Lower leg skin (tissue), 4 donors: Measurements from ENCODE around the gene TBL3. TPM values are rescaled to one million over a fixed set of nuclear protein-coding genes. Genes with fewer than 3 reads are reported as not detected.

Experiments used
- DNase-seq, 2 donors: peaks; one replicate each; pipeline ENCODE4 v3.0.0-alpha.2; 2019; ENCODE audit warnings: low spot score in 2 of 2
- H3K4me3 ChIP-seq: fragments of 200-600 bp; sonication (generic); 2 replicates; pipeline ENCODE4 v1.5.1; 2017; ENCODE audit warnings: mild to moderate bottlenecking, low read depth; ENCODE audit not compliant: poor library complexity, severe bottlenecking
- POLR2A ChIP-seq, 2 donors: fragments of 450-650 bp; IDR thresholded peaks; one replicate each; pipeline ENCODE4 v1.6.1; 2016 to 2017; ENCODE audit warnings: antibody characterized with exemption in 2 of 2, mild to moderate bottlenecking in 1 of 2, moderate library complexity in 1 of 2
- WGBS, 2 donors: methylation state at CpG; one replicate each; pipeline ENCODE4 v1.1.5; 2018; 5-methylcytosine and 5-hydroxymethylcytosine counted together
- intact Hi-C: fragments of 100-400 bp; cut with DNase I; formaldehyde crosslinking; loops from one replicate; pipeline ENCODE4 v1.15.0; 2023; ENCODE audit warnings: low total_unique reads
- total RNA-seq, 4 donors: library from RNA; depleted of rRNA; stranded (reverse); fragments of >200 nt; gene quantifications; one replicate each; pipeline ENCODE4 v1.1.0, GENCODE V29; 2016
- TF ChIP-seq, protein P1 (sequence below), 3 donors: fragments of 450-650 bp; IDR thresholded peaks; one replicate each; pipeline ENCODE4 v1.5.1; 2016; ENCODE audit warnings: antibody characterized with exemption in 3 of 3, mild to moderate bottlenecking in 3 of 3, moderate library complexity in 2 of 3

TBL3 gene
- total RNA-seq, 4 donors from 2014 or later = 60.8 to 114 (median 83.7) TPM

- TF ChIP-seq, protein P1, sequence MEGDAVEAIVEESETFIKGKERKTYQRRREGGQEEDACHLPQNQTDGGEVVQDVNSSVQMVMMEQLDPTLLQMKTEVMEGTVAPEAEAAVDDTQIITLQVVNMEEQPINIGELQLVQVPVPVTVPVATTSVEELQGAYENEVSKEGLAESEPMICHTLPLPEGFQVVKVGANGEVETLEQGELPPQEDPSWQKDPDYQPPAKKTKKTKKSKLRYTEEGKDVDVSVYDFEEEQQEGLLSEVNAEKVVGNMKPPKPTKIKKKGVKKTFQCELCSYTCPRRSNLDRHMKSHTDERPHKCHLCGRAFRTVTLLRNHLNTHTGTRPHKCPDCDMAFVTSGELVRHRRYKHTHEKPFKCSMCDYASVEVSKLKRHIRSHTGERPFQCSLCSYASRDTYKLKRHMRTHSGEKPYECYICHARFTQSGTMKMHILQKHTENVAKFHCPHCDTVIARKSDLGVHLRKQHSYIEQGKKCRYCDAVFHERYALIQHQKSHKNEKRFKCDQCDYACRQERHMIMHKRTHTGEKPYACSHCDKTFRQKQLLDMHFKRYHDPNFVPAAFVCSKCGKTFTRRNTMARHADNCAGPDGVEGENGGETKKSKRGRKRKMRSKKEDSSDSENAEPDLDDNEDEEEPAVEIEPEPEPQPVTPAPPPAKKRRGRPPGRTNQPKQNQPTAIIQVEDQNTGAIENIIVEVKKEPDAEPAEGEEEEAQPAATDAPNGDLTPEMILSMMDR (IDR thresholded peaks at IDR 0.05) = no peak
- TF ChIP-seq POLR2A (IDR thresholded peaks at IDR 0.05) = no peak
- intact Hi-C loops = no loop called here
- no peak for DNase-seq
- 58 to 87% methylated on average over 15 to 32 of the region's 34 CpGs for WGBS, 2 donors
- H3K4me3 ChIP-seq = no peak overlapping the region
Observed at GRCh38 chr16:2004795-2005517, 33.1 kb downstream of the TBL3 start.

GRCh38 chr16:2005646-2006045 lies 33.8 kb downstream of the TBL3 start:
- TF ChIP-seq, protein P1 (IDR thresholded peaks at IDR 0.05) = no peak
- no peak for TF ChIP-seq POLR2A (IDR thresholded peaks at IDR 0.05)
- WGBS, 2 donors = 61 to 62% methylated on average over 18 of the region's 21 CpGs
- no peak for DNase-seq
- H3K4me3 ChIP-seq = no peak overlapping the region
- intact Hi-C loops = no loop called here

DNA sequence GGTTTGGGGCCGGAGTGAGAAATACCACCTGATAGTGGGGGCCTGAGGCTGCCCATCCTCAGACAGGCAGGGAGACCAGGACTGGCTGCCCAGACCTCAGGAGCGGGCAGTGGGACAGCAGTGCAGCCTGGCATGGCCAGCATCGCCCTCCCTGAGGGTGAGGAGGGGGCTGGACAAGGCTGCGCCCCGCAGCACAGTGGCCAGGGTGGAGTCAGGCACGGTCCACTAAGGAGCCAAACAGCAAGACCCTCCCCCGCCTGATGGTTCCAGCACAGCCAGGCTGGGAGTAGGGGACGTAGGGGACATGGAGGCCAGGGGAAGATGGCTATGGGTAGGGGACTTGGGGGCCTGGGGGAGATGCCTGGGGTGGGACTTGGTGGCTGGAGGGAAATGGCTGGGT lies 34.5 kb downstream of the TBL3 start:
- TF ChIP-seq POLR2A (IDR thresholded peaks at IDR 0.05) = no peak
- TF ChIP-seq, protein P1 (IDR thresholded peaks at IDR 0.05) = no peak
- H3K4me3 ChIP-seq = no peak overlapping the region
- 86 to 93% methylated on average over 8 of the region's 8 CpGs for WGBS, 2 donors
- intact Hi-C loops = no loop called here
- DNase-seq = no peak

DNA sequence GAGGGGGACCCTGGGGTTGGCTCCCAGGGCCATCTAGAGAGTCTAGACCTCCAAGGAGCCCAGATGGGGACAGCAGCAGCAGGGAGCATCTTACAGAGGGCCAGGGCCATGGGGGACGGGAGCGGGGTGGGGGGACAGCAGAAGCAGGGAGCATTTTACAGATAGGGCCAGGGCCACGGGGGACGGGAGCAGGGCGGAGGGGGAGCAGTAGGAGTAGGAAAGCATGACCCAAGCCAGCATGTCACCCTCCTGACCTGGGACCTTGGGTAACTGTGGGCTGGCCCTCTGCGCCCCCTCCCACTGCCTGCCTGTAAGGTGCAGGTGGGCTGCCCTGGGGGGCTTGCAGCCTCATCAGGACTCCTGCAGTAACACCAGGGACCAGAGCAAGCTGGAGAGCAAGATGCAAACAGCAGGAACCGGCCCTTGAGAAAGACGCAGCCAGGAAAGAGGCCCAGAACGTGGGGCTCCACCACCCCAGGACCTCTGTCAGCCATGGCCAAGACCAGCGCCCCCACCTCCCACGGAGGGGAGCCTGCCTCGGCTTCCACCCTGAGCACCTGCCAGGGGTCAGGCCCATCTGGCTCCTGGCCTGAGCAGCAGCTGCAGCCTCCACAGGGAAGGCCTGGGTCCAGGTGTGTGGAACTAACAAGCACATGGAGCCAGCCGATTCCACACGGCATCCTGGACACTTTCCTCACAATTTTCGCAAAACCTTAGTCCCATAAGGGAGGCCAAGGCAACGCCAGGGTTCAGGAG lies 35.4 kb downstream of the TBL3 start:
- no peak for DNase-seq
- intact Hi-C loops = no loop called here
- WGBS, 2 donors = 60 to 65% methylated on average over 10 to 15 of the region's 16 CpGs
- TF ChIP-seq, protein P1 (IDR thresholded peaks at IDR 0.05) = no peak
- TF ChIP-seq POLR2A (IDR thresholded peaks at IDR 0.05) = no peak
- H3K4me3 ChIP-seq = no peak overlapping the region

DNA sequence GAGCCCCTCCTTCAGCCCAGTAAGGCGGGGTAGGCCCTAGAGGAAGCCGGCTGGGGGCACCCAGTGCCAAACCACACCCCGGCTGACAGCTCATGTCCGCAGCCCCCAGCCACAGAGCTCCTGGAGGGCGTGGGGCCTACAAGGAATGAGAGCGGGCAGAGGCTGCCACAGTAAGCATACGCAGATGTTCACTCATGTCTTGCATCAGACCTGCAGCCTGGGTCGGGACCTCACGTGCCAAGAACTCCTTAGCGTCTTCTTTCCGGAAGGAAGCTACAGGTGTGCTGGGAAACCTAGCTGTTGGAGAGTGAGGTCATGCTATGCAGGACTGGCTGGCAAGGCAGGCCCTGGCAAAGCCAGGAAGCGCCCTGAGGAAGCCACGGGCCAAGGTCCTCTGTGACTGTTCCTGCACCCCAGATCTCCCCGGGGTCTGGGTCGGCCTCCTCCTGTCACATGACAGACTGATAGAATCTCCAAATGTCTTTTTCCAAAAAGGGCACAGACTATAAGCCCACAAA lies 36.2 kb downstream of the TBL3 start:
- 10 to 27% methylated on average over 15 of the region's 15 CpGs for WGBS, 2 donors
- intact Hi-C loops = no loop called here
- H3K4me3 ChIP-seq = no peak overlapping the region
- TF ChIP-seq, protein P1 (IDR thresholded peaks at IDR 0.05) = no peak
- no peak for TF ChIP-seq POLR2A (IDR thresholded peaks at IDR 0.05)
- DNase-seq = peak; percentile 69 to 95
